ENCODE data around the gene OTUD3.

The OTUD3 gene

DNA sequence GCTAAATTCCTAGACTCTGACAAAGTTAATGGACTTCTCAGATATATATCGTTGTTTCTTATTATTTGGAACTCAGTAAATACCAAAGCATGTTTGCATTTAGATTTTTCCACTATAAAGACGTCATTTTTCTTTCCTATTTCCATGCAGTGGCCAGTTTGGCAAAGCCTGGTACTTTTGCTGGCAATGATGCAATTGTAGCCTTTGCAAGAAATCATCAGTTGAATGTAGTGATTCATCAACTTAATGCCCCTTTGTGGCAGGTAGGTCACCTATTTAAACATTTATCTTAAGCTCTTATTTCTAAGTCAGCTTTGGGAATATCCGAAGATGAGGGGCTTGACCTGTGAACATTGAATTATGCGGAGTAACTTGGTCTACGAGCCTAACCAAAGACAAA is 12.0 kb downstream of the OTUD3 start:
- Histone ChIP-seq H3K36me3 (ENCODE audit: low read length) (peaks cover 17% of the 10 kb centered on the region), H3K9ac (ENCODE audit: low read length) (no peak overlapping the region), H4K20me1 (ENCODE audit: low read depth, low read length) (0 out of 2 replicates have a peak, but pooled peaks cover 5% of the 10 kb centered on the region), H3K27me3 (ENCODE audit: low read length) (no peaks in the 10 kb centered on the region), H3K79me2 (ENCODE audit: insufficient read depth, low read length) (peaks cover 14% of the 10 kb centered on the region), H3F3A (ENCODE audit: insufficient read depth) (no peaks in the 10 kb centered on the region), H2AFZ (ENCODE audit: low read depth, low read length, severe bottlenecking) (no peak overlapping the region), H3K9me3 (ENCODE audit: insufficient read depth, low read length) (no peaks in the 10 kb centered on the region), H3K4me2 (ENCODE audit: low read depth, low read length, poor library complexity, severe bottlenecking) (no peak overlapping the region), H3K9me2 (replicated peaks; ENCODE audit: insufficient read depth, low read length) (no peaks in the 10 kb centered on the region), H3K4me3 (ENCODE audit: insufficient read depth, low read length, poor library complexity, severe bottlenecking) (no peak overlapping the region), H3K27ac (ENCODE audit: low read depth, low read length) (no peak overlapping the region)
- TF ChIP-seq EZH2phosphoT487 (conservative IDR thresholded peaks at IDR 0.05; ENCODE audit: low read length) = no peak
- TF ChIP-seq, protein P1, sequence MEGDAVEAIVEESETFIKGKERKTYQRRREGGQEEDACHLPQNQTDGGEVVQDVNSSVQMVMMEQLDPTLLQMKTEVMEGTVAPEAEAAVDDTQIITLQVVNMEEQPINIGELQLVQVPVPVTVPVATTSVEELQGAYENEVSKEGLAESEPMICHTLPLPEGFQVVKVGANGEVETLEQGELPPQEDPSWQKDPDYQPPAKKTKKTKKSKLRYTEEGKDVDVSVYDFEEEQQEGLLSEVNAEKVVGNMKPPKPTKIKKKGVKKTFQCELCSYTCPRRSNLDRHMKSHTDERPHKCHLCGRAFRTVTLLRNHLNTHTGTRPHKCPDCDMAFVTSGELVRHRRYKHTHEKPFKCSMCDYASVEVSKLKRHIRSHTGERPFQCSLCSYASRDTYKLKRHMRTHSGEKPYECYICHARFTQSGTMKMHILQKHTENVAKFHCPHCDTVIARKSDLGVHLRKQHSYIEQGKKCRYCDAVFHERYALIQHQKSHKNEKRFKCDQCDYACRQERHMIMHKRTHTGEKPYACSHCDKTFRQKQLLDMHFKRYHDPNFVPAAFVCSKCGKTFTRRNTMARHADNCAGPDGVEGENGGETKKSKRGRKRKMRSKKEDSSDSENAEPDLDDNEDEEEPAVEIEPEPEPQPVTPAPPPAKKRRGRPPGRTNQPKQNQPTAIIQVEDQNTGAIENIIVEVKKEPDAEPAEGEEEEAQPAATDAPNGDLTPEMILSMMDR (IDR thresholded peaks at IDR 0.05; ENCODE audit: insufficient read depth, low read length, poor library complexity, severe bottlenecking) = no peak

DNA sequence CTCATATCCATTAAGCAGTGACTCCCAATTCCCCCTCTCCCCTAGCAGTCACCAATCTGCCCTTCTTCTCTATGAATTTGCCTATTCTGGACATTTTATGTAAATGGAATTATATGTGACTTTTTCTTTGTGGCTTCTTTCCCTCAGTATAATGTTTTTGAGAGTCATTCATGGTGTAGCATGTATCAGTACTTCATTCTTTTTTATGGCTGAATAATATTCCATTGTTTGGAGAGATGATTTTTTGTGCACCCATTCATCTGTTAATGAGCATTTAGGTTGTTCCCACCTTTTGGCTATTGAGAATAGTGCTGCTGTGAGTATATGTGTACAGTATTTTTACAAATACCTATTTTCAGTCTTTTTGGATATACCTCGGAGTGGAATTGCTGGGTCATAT is 19.5 kb downstream of the OTUD3 start:
- peaks cover 30% of the 10 kb centered on the region for H3K36me3 ChIP-seq (ENCODE audit: low read length)
- H3K27ac ChIP-seq (ENCODE audit: low read depth, low read length) = no peak overlapping the region
- H3K4me3 ChIP-seq (ENCODE audit: insufficient read depth, low read length, poor library complexity, severe bottlenecking) = no peak overlapping the region
- H3K9me3 ChIP-seq (ENCODE audit: insufficient read depth, low read length) = no peaks in the 10 kb centered on the region
- H2AFZ ChIP-seq (ENCODE audit: low read depth, low read length, severe bottlenecking) = no peak overlapping the region
- no peak overlapping the region for H3K4me2 ChIP-seq (ENCODE audit: low read depth, low read length, poor library complexity, severe bottlenecking)
- no peaks in the 10 kb centered on the region for H3K27me3 ChIP-seq (ENCODE audit: low read length)
- no peaks in the 10 kb centered on the region for H4K20me1 ChIP-seq (ENCODE audit: low read depth, low read length)
- H3K9me2 ChIP-seq (replicated peaks; ENCODE audit: insufficient read depth, low read length) = no peaks in the 10 kb centered on the region
- TF ChIP-seq EZH2phosphoT487 (conservative IDR thresholded peaks at IDR 0.05; ENCODE audit: low read length) = no peak
- TF ChIP-seq, protein P1 (IDR thresholded peaks at IDR 0.05; ENCODE audit: insufficient read depth, low read length, poor library complexity, severe bottlenecking) = no peak
- no peaks in the 10 kb centered on the region for H3K79me2 ChIP-seq (ENCODE audit: insufficient read depth, low read length)
- no peaks in the 10 kb centered on the region for H3F3A ChIP-seq (ENCODE audit: insufficient read depth)
- no peak overlapping the region for H3K9ac ChIP-seq (ENCODE audit: low read length)

DNA sequence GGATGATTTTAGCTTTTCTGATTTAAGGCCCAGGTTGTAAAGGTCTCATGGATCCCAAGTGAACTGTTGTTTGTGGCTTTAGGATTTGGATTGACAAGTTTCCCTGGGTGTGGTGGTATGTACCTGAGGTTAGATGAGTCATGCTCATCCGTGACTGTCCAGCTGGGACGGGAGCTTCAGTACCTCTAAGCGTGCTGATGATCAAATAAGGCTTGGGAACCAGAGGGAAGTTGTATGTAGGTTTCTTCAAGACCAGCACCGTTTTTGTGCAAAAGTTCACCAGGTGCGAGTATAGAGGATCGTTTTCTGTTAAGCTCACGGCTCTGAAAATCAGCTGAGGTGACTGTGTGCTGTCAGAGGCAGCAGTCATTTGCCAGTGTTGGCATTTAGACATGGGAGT is 21.4 kb downstream of the OTUD3 start:
- Histone ChIP-seq H3K4me2 (ENCODE audit: low read depth, low read length, poor library complexity, severe bottlenecking) (no peak overlapping the region), H3K27ac (ENCODE audit: low read depth, low read length) (no peak overlapping the region)

More for the DNA sequence above, 21.4 kb downstream of the OTUD3 start:
- no peak for TF ChIP-seq EZH2phosphoT487 (conservative IDR thresholded peaks at IDR 0.05; ENCODE audit: low read length)
- TF ChIP-seq, protein P1 (IDR thresholded peaks at IDR 0.05; ENCODE audit: insufficient read depth, low read length, poor library complexity, severe bottlenecking) = no peak
- no peaks in the 10 kb centered on the region for H3K79me2 ChIP-seq (ENCODE audit: insufficient read depth, low read length)
- no peaks in the 10 kb centered on the region for H3K27me3 ChIP-seq (ENCODE audit: low read length)
- no peak overlapping the region for H3K4me3 ChIP-seq (ENCODE audit: insufficient read depth, low read length, poor library complexity, severe bottlenecking)
- H4K20me1 ChIP-seq (ENCODE audit: low read depth, low read length) = no peaks in the 10 kb centered on the region
- H3F3A ChIP-seq (ENCODE audit: insufficient read depth) = no peaks in the 10 kb centered on the region
- H3K36me3 ChIP-seq (ENCODE audit: low read length) = peaks cover 38% of the 10 kb centered on the region
- H3K9ac ChIP-seq (ENCODE audit: low read length) = no peak overlapping the region
- H3K9me3 ChIP-seq (ENCODE audit: insufficient read depth, low read length) = no peaks in the 10 kb centered on the region
- no peaks in the 10 kb centered on the region for H3K9me2 ChIP-seq (replicated peaks; ENCODE audit: insufficient read depth, low read length)
- no peak overlapping the region for H2AFZ ChIP-seq (ENCODE audit: low read depth, low read length, severe bottlenecking)
